Tibial artery (tissue), 4 donors: Measurements from ENCODE around the gene KCTD3.

Experiments
- DNase-seq, 2 donors: peaks; one replicate each; pipeline ENCODE4 v3.0.0-alpha.2; 2019
- H3K27ac ChIP-seq, 2 donors: fragments of 200-600 bp; sonication (generic) in 1 of 2; 1 replicate in 1 of 2; 2 replicates in 1 of 2; pipeline ENCODE4 v1.5.1; 2018 to 2019; ENCODE audit warnings: mild to moderate bottlenecking in 1 of 2
- H3K27me3 ChIP-seq, 2 donors: fragments of 200-600 bp; sonication (generic) in 1 of 2; one replicate each; pipeline versions ENCODE4 v1.5.1 to v1.6.0; 2016 to 2019
- H3K36me3 ChIP-seq, 3 donors: fragments of 200-600 bp; sonication (generic) in 2 of 3; one replicate each; pipeline ENCODE4 v1.5.1; 2016 to 2019; ENCODE audit warnings: mild to moderate bottlenecking in 2 of 3
- H3K4me1 ChIP-seq, 4 donors: fragments of 200-600 bp; sonication (generic) in 2 of 4; 1 replicate in 3 of 4; 2 replicates in 1 of 4; pipeline ENCODE4 v1.5.1; 2016 to 2019
- H3K4me3 ChIP-seq, 2 donors: fragments of 200-600 bp; sonication (generic) in 1 of 2; 1 replicate in 1 of 2; 2 replicates in 1 of 2; pipeline ENCODE4 v1.5.1; 2018 to 2019; ENCODE audit warnings: mild to moderate bottlenecking in 2 of 2
- H3K9me3 ChIP-seq, 3 donors: fragments of 200-600 bp; sonication (generic) in 1 of 3; one replicate each; pipeline ENCODE4 v1.5.1; 2016 to 2019
- CTCF ChIP-seq, 2 experiments: fragments of 200-600 bp in 1 of 2; fragments of 450-650 bp in 1 of 2; IDR thresholded peaks; one replicate each; pipeline ENCODE4 v1.5.1; 2017 to 2019; ENCODE audit warnings: antibody characterized with exemption in 2 of 2, mild to moderate bottlenecking in 1 of 2, moderate library complexity in 1 of 2
- intact Hi-C: fragments of 100-400 bp; cut with DNase I; formaldehyde crosslinking; loops from one replicate; pipeline ENCODE4 v1.15.0; 2023; ENCODE audit warnings: low total_unique reads

The KCTD3 gene

GRCh38 chr1:215566556-215567490 is at the start of gene KCTD3:
Gene KCTD3 (plus strand): TSS chr1:215567304. CDS start chr1:215567686, 382 bp downstream.
- peak; percentile 74 to 84 for DNase-seq
- Histone ChIP-seq H3K27me3 (no peaks in the 10 kb centered on the region), H3K4me3 (peak within 1 kb of the TSS; percentile 70 to 95), H3K4me1 (peaks cover 0 to 34% (median 18%) of the 10 kb centered on the region in 4 donors), H3K36me3 (no peaks in the 10 kb centered on the region), H3K9me3 (no peaks in the 10 kb centered on the region), H3K27ac (peak within 1 kb of the TSS; percentile 89 to 96)
- TF ChIP-seq CTCF (IDR thresholded peaks at IDR 0.05), result no peak
- intact Hi-C loops, result no loop called here

- Histone ChIP-seq H3K9me3 (no peaks in the 10 kb centered on the region), H3K4me3 (no peak overlapping the region), H3K4me1 (no peaks in the 10 kb centered on the region), H3K36me3 (no peaks in the 10 kb centered on the region), H3K27me3 (no peaks in the 10 kb centered on the region), H3K27ac (no peak overlapping the region)
- no peak for TF ChIP-seq CTCF (IDR thresholded peaks at IDR 0.05)
- intact Hi-C loops, result no loop called here
- DNase-seq, result no peak
These were observed 49.6 kb upstream of the KCTD3 start for GRCh38 chr1:215517441-215517891.

GRCh38 chr1:215518594-215518993 is 48.5 kb upstream of the KCTD3 start:
- Histone ChIP-seq H3K4me3 (no peak overlapping the region), H3K4me1 (no peaks in the 10 kb centered on the region), H3K9me3 (no peaks in the 10 kb centered on the region), H3K27ac (no peak overlapping the region), H3K36me3 (no peaks in the 10 kb centered on the region), H3K27me3 (no peaks in the 10 kb centered on the region)
- TF ChIP-seq CTCF (IDR thresholded peaks at IDR 0.05), result no peak
- intact Hi-C loops, result no loop called here
- no peak for DNase-seq

- H3K4me1 ChIP-seq, result no peaks in the 10 kb centered on the region
- no peak overlapping the region for H3K27ac ChIP-seq
- intact Hi-C loops, result no loop called here
- TF ChIP-seq CTCF (IDR thresholded peaks at IDR 0.05), result no peak
- no peaks in the 10 kb centered on the region for H3K27me3 ChIP-seq
- no peak overlapping the region for H3K4me3 ChIP-seq
- no peaks in the 10 kb centered on the region for H3K36me3 ChIP-seq
- no peak for DNase-seq
- no peaks in the 10 kb centered on the region for H3K9me3 ChIP-seq
These were observed 45.8 kb upstream of the KCTD3 start for GRCh38 chr1:215521279-215521678.

- H3K4me1 ChIP-seq, result no peaks in the 10 kb centered on the region
- no peak for DNase-seq
- intact Hi-C loops, result no loop called here
- H3K27me3 ChIP-seq, result no peaks in the 10 kb centered on the region
- no peaks in the 10 kb centered on the region for H3K36me3 ChIP-seq
- no peak overlapping the region for H3K4me3 ChIP-seq
- TF ChIP-seq CTCF (IDR thresholded peaks at IDR 0.05), result no peak
- no peaks in the 10 kb centered on the region for H3K9me3 ChIP-seq
- H3K27ac ChIP-seq, result no peak overlapping the region
These were observed 43.8 kb upstream of the KCTD3 start for GRCh38 chr1:215523128-215523861.
